Activated naive CD4-positive, alpha-beta T cell treated with Interleukin-2 at 50 U/mL for 16 hours (primary cell): ENCODE measurements around the gene DSCAML1.
"Not testable (repeated sequence)": the region's sequence is repeated elsewhere in the genome, so short reads cannot be mapped to it uniquely, and the experiment has no call there.

Source experiments
- DNase-seq: peaks from one replicate; pipeline ENCODE4 v3.0.0-alpha.2; 2020

Gene DSCAML1

GRCh38 chr11:117459123-117459978, 337.7 kb downstream of the DSCAML1 start:
- no peak for DNase-seq

- DNase-seq = peak; percentile 43
Observed at GRCh38 chr11:117458275-117459122, 338.5 kb downstream of the DSCAML1 start.

GRCh38 chr11:117457835-117458234, 339.2 kb downstream of the DSCAML1 start:
- no peak for DNase-seq

GRCh38 chr11:117457031-117457785, 339.8 kb downstream of the DSCAML1 start:
- no peak for DNase-seq

GRCh38 chr11:117456721-117457029, 340.3 kb downstream of the DSCAML1 start:
- not testable (repeated sequence) for DNase-seq

- DNase-seq = peak; percentile 35
Observed at GRCh38 chr11:117456027-117456720, 340.8 kb downstream of the DSCAML1 start.

GRCh38 chr11:117454564-117454917, 342.5 kb downstream of the DSCAML1 start:
- no peak for DNase-seq

GRCh38 chr11:117453886-117454563, 343.0 kb downstream of the DSCAML1 start:
- no peak for DNase-seq

- no peak for DNase-seq
Observed at GRCh38 chr11:117449111-117449693, 347.8 kb downstream of the DSCAML1 start.

- DNase-seq = no peak
Observed at GRCh38 chr11:117444711-117445658, 352.0 kb downstream of the DSCAML1 start.

GRCh38 chr11:117444256-117444655, 352.8 kb downstream of the DSCAML1 start:
- DNase-seq = no peak

GRCh38 chr11:117443266-117444186, 353.5 kb downstream of the DSCAML1 start:
- no peak for DNase-seq

GRCh38 chr11:117442869-117443239, 354.2 kb downstream of the DSCAML1 start:
- DNase-seq = no peak

- no peak for DNase-seq
Observed at GRCh38 chr11:117442049-117442868, 354.8 kb downstream of the DSCAML1 start.

GRCh38 chr11:117441146-117441975, 355.7 kb downstream of the DSCAML1 start:
- no peak for DNase-seq

- no peak for DNase-seq
Observed at GRCh38 chr11:117440258-117440657, 356.8 kb downstream of the DSCAML1 start.

GRCh38 chr11:117439256-117439655, 357.8 kb downstream of the DSCAML1 start:
- no peak for DNase-seq
